ENCODE data around the gene KRTAP13-3.

Gene KRTAP13-3, protein sequence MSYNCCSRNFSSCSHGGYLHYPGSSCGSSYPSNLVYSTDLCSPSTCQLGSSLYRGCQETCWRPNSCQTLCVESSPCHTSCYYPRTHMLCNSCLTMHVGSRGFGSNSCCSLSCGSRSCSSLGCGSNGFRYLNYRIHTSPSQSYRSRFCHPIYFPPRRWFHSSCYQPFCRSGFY

GRCh38 chr21:30425826-30426225 is at the start of gene KRTAP13-3:
KRTAP13-3 (minus strand) TSS chr21:30425926; CDS start chr21:30425912, 14 bp downstream.
- DNase-seq: no peak

DNA sequence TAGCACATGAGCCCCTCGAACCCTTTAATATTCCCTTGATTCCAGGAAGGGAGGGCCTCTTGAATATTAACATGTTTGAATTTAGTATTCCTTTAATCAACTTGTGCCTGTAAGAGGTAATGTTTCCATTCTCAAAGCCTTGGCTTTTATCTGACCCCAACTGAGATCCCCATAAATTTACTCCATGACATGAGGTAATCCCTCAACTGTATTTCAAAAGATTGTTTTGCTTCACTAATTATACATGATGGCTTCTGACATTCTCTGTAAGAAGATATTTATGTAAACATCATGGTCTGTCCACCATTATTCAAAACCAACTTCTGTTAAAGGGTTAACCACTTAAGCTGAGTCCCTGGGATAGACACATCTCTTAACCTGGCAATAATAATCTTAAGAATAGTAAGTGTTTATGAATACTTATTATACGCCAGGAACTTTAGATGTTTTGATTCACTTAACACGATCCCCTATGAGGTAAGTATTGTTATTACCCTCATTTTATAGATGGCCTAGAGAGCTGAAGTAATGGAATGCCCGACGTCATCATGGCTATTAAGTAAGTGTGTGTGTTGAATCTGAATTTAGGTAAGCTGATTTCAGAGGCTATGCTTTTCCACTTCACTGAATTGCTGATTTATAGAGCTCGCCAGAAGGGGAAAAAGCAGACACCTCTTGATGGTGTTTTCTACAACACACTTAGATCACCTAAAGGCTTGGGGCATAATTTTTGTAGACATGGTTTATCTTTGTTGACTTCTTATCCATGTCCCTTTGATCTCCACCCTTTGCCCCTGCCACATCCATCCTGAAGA is 43.4 kb upstream of the KRTAP13-3 start:
- no peak for DNase-seq

DNA sequence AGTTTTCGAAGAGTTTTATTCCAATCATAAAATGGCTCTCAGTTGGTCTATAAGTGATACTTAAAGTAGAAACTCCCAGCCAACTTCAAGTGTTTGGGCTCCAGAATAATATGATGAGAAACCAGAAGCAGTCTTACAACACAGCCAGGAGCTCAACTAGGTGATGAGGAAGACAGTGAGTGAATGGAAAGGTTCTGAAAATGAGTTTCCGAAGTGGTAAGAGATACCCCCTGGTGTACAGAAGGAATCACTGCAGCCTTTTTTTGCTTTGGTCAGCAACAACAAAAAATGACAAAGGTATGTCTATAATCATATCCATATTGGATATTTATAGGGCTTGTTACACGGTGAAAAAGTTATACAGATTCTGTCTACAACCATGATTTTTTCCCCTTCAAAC is 38.0 kb upstream of the KRTAP13-3 start:
- no peak for DNase-seq

GRCh38 chr21:30448514-30448913 is 22.8 kb upstream of the KRTAP13-3 start:
- no peak for DNase-seq

GRCh38 chr21:30447056-30447455 is 21.3 kb upstream of the KRTAP13-3 start:
- no peak for DNase-seq

GRCh38 chr21:30444204-30444603 is 18.5 kb upstream of the KRTAP13-3 start:
- DNase-seq: no peak

GRCh38 chr21:30443226-30443625 is 17.5 kb upstream of the KRTAP13-3 start:
- DNase-seq: no peak

DNA sequence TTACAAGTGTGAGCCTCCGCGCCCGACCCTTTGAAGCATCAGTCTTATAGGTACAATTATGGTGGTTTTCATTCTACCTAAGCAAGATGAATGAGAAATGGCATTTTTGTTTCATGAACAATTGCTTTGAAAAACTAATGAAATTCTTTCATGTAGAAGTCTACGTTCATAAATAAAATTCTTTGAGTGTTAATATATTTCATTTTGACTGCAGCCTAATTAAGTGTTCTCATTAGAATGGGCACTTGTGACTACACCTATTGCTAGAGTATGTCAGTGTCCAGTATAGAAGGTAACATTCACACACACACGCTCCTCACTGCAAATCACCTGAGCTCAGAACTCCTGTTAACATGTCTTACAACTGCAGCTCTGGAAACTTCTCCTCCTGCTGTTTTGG is 14.2 kb upstream of the KRTAP13-3 start, which contains the start of gene KRTAP15-1:
KRTAP15-1 (plus strand) TSS at position 301 of the 400 bp plus-strand sequence; CDS start at position 354, 53 bp downstream.
- no peak for DNase-seq

- no peak for DNase-seq
Measured at GRCh38 chr21:30437010-30437565, 11.4 kb upstream of the KRTAP13-3 start.

GRCh38 chr21:30434033-30434631 is 8.4 kb upstream of the KRTAP13-3 start:
- DNase-seq: no peak

DNA sequence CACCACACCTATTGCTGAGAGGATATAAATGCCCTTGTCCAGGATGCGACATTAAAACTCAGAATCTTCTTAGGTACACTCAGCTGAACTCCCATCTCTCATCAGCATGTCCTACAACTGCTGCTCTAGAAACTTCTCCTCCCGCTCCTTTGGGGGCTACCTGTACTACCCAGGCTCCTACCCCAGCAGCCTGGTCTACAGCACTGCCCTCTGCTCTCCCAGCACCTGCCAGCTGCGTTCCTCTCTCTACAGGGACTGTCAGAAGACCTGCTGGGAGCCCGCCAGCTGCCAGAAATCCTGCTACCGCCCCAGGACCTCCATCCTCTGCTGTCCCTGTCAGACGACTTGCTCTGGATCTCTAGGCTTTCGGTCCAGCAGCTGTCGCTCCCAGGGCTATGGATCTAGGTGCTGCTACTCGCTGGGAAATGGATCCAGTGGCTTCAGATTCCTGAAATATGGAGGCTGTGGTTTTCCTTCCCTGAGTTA is 4.5 kb upstream of the KRTAP13-3 start, which contains the start of gene KRTAP13-4:
KRTAP13-4 (plus strand) TSS at position 51 of the 486 bp plus-strand sequence; CDS start at position 107, 56 bp downstream.
- DNase-seq: no peak

- DNase-seq: no peak
Measured at GRCh38 chr21:30426731-30427130, 1.0 kb upstream of the KRTAP13-3 start.

- no peak for DNase-seq
Measured at GRCh38 chr21:30415993-30416392, 9.7 kb downstream of the KRTAP13-3 start.

GRCh38 chr21:30408782-30409494 is 16.8 kb downstream of the KRTAP13-3 start:
- no peak for DNase-seq

GRCh38 chr21:30395731-30396130 is 30.0 kb downstream of the KRTAP13-3 start, which contains the start of gene KRTAP13-1:
KRTAP13-1 (plus strand) TSS chr21:30396031; CDS start chr21:30396087, 56 bp downstream.
- DNase-seq: no peak

GRCh38 chr21:30391492-30392025 is 34.2 kb downstream of the KRTAP13-3 start:
- no peak for DNase-seq

GRCh38 chr21:30382201-30382600 is 43.5 kb downstream of the KRTAP13-3 start:
- DNase-seq: no peak

Data from CD4-positive, alpha-beta T cell treated with Interleukin-6 for 4 hours (primary cell).